K562 (cell line): ENCODE results near the gene OR52W1.

Experiments used
- EP300 ChIP-seq: IDR thresholded peaks from 2 replicates; pipeline ENCODE4 v1.6.1; 2012; ENCODE audit warnings: low read length, improper control_type of control experiment
- FOXJ3 ChIP-seq: sonication (generic); formaldehyde crosslinking; IDR thresholded peaks from 2 replicates; pipeline ENCODE4 v1.4.0; 2020; ENCODE audit warnings: mild to moderate bottlenecking, missing genetic modification reagents
- GABPB1 ChIP-seq: sonication (generic); formaldehyde crosslinking; IDR thresholded peaks from 2 replicates; pipeline ENCODE4 v1.8.0; 2022; ENCODE audit warnings: mild to moderate bottlenecking, missing genetic modification reagents
- HDAC3 ChIP-seq: fragments of 450-650 bp; IDR thresholded peaks from 2 replicates; pipeline ENCODE4 v1.6.1; 2018; ENCODE audit warnings: borderline replicate concordance, mild to moderate bottlenecking, moderate library complexity; ENCODE audit not compliant: partially characterized antibody
- JUNB ChIP-seq: fragments of 450-650 bp; formaldehyde crosslinking; conservative IDR thresholded peaks from 2 replicates; pipeline ENCODE4 v1.4.0; 2020; ENCODE audit warnings: mild to moderate bottlenecking
- POLR2A ChIP-seq: fragments of 450-650 bp; conservative IDR thresholded peaks from 2 replicates; pipeline ENCODE4 v1.6.1; 2016
- SIN3A ChIP-seq, 2 experiments: fragments of 150-350 bp in 1 of 2; IDR thresholded peaks; 2 replicates each; pipeline ENCODE4 v1.6.1; 2011 to 2016; ENCODE audit warnings: borderline replicate concordance in 2 of 2, low read depth in 2 of 2, low read length in 2 of 2, mild to moderate bottlenecking in 2 of 2, moderate library complexity in 2 of 2; ENCODE audit not compliant: control insufficient read depth in 1 of 2
- TAF1 ChIP-seq: IDR thresholded peaks from 2 replicates; pipeline ENCODE4 v1.6.1; 2011; ENCODE audit warnings: mild to moderate bottlenecking, low read length, moderate library complexity; ENCODE audit not compliant: insufficient read depth, control insufficient read depth, severe bottlenecking; ENCODE audit errors: extremely low read depth
- ZC3H4 ChIP-seq: sonication (generic); formaldehyde crosslinking; IDR thresholded peaks from 2 replicates; pipeline ENCODE4 v1.9.0; 2021; ENCODE audit warnings: missing genetic modification reagents, borderline replicate concordance
- TF ChIP-seq, protein P1 (sequence below), 3 experiments: IDR thresholded peaks in 2 of 3; conservative IDR thresholded peaks in 1 of 3; 2 replicates each; pipeline ENCODE4 v1.5.1; 2011 to 2012; ENCODE audit warnings: low read length in 3 of 3, mild to moderate bottlenecking in 3 of 3, control low read depth in 2 of 3, improper control_type of control experiment in 1 of 3, inconsistent platforms in 1 of 3, low read depth in 1 of 3, mixed read lengths in 1 of 3, moderate library complexity in 1 of 3; ENCODE audit not compliant: insufficient read depth in 2 of 3
- TF ChIP-seq, protein P2 (sequence below), 2 experiments: fragments of 450-650 bp in 1 of 2; IDR thresholded peaks; 2 replicates each; pipeline ENCODE4 v1.6.1; 2011 to 2017; ENCODE audit warnings: low read depth in 2 of 2, antibody characterized with exemption in 1 of 2, borderline replicate concordance in 1 of 2, low read length in 1 of 2, mild to moderate bottlenecking in 1 of 2, mixed read lengths in 1 of 2; ENCODE audit not compliant: control insufficient read depth in 1 of 2
- TF ChIP-seq, protein P3 (sequence below): sonication (generic); formaldehyde crosslinking; IDR thresholded peaks from 2 replicates; pipeline ENCODE4 v1.8.0; 2022; ENCODE audit warnings: mild to moderate bottlenecking, missing genetic modification reagents

DNA sequence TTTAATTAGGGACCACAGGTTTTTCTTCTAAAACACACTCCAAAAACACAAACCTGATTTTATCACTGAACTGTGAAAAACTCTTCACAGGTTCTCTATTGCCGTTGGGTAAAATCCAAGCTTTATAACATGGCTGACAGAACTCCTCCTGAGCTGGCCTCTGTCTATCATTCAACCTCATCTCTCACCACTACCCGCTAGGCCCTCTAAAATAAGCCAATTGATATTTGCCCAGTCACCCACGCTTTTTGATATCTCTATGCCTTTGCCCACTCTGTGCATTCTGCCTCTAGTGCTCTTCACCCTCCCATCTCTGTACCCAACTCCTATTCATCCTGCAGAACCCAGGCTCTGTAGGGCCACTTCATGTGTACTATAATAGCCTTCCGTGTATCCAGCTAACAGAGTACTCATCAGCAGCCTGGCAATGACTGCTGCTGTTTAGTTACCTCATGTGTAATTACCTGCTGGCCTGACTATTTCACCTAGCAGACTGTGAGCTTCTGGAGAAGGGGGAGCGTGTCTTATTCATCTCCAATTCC is 38.8 kb downstream of the OR52W1 start:
- TF ChIP-seq POLR2A (no peak), HDAC3 (no peak), TAF1 (no peak), ZC3H4 (CRISPR knock-in tag) (no peak), EP300 (no peak), SIN3A (IDR thresholded peaks at IDR 0.05; ENCODE audit: borderline replicate concordance in 2 of 2, control insufficient read depth in 1 of 2, low read depth in 2 of 2, low read length in 2 of 2) (no peak), GABPB1 (CRISPR knock-in tag) (no peak), FOXJ3 (CRISPR knock-in tag) (no peak), JUNB (CRISPR knock-in tag) (no peak)
- TF ChIP-seq, protein P1, sequence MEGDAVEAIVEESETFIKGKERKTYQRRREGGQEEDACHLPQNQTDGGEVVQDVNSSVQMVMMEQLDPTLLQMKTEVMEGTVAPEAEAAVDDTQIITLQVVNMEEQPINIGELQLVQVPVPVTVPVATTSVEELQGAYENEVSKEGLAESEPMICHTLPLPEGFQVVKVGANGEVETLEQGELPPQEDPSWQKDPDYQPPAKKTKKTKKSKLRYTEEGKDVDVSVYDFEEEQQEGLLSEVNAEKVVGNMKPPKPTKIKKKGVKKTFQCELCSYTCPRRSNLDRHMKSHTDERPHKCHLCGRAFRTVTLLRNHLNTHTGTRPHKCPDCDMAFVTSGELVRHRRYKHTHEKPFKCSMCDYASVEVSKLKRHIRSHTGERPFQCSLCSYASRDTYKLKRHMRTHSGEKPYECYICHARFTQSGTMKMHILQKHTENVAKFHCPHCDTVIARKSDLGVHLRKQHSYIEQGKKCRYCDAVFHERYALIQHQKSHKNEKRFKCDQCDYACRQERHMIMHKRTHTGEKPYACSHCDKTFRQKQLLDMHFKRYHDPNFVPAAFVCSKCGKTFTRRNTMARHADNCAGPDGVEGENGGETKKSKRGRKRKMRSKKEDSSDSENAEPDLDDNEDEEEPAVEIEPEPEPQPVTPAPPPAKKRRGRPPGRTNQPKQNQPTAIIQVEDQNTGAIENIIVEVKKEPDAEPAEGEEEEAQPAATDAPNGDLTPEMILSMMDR (IDR thresholded peaks at IDR 0.05 in 2 of 3, conservative IDR thresholded peaks at IDR 0.05 in 1 of 3; ENCODE audit: insufficient read depth in 2 of 3, low read depth in 1 of 3, low read length in 3 of 3) = no peak
- TF ChIP-seq, protein P2, sequence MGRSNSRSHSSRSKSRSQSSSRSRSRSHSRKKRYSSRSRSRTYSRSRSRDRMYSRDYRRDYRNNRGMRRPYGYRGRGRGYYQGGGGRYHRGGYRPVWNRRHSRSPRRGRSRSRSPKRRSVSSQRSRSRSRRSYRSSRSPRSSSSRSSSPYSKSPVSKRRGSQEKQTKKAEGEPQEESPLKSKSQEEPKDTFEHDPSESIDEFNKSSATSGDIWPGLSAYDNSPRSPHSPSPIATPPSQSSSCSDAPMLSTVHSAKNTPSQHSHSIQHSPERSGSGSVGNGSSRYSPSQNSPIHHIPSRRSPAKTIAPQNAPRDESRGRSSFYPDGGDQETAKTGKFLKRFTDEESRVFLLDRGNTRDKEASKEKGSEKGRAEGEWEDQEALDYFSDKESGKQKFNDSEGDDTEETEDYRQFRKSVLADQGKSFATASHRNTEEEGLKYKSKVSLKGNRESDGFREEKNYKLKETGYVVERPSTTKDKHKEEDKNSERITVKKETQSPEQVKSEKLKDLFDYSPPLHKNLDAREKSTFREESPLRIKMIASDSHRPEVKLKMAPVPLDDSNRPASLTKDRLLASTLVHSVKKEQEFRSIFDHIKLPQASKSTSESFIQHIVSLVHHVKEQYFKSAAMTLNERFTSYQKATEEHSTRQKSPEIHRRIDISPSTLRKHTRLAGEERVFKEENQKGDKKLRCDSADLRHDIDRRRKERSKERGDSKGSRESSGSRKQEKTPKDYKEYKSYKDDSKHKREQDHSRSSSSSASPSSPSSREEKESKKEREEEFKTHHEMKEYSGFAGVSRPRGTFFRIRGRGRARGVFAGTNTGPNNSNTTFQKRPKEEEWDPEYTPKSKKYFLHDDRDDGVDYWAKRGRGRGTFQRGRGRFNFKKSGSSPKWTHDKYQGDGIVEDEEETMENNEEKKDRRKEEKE (IDR thresholded peaks at IDR 0.05; ENCODE audit: borderline replicate concordance in 1 of 2, control insufficient read depth in 1 of 2, low read depth in 2 of 2, low read length in 1 of 2) = no peak
- TF ChIP-seq, protein P3, sequence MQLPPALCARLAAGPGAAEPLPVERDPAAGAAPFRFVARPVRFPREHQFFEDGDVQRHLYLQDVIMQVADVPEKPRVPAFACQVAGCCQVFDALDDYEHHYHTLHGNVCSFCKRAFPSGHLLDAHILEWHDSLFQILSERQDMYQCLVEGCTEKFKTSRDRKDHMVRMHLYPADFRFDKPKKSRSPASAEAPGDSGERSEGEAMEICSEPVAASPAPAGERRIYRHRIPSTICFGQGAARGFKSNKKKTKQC (CRISPR knock-in tag) = no peak
